ENCODE results near the gene KCNK6.

Gene KCNK6

DNA sequence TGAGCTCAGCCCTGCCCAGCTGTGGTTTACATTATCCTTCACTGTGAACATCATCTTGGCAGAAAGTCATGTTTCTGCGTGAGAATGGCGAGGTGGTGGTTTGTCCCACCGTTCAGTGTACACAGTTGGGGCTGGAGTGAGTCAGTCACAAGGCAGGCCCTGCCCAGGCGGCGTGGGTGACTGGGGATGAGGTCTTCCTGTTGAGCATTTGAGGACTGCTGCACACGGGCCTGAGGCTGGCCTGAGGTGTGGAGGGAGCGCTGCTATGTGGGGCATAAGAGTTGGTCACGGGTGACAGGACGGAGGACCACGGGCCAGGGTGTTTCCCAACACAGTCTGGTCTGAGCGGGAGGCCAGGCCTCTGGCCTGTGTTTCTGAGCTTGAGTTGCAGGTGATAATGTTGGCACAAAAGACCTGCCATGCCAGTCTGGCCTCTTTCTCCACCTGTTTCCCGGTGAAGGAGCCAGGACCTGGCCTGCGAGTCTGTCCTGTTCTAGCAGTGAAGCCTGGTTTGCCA, 29.0 kb upstream of the KCNK6 start:
- H3K4me3 ChIP-seq (ENCODE audit: low read depth, low read length) = no peak overlapping the region
- POLR2A ChIA-PET = no interaction called here
- peak; percentile 71 for DNase-seq (ENCODE audit: low read depth, low spot score)
- CTCF ChIA-PET = interaction anchor here (1.1 to 1.3 kb wide), 3 partner anchors 27 to 48 kb away, joined by 3 read pairs; partner anchors contain the start of gene SPINT2
- no peak for TF ChIP-seq CTCF (IDR thresholded peaks at IDR 0.05; ENCODE audit: insufficient read depth, low read length, missing control alignments)

GRCh38 chr19:38291855-38292254, 27.8 kb upstream of the KCNK6 start:
- ChIA-PET POLR2A (no interaction called here), CTCF (no interaction called here)
- H3K4me3 ChIP-seq (ENCODE audit: low read depth, low read length) = no peak overlapping the region
- no peak for DNase-seq (ENCODE audit: low read depth, low spot score)
- TF ChIP-seq CTCF (IDR thresholded peaks at IDR 0.05; ENCODE audit: insufficient read depth, low read length, missing control alignments) = no peak

DNA sequence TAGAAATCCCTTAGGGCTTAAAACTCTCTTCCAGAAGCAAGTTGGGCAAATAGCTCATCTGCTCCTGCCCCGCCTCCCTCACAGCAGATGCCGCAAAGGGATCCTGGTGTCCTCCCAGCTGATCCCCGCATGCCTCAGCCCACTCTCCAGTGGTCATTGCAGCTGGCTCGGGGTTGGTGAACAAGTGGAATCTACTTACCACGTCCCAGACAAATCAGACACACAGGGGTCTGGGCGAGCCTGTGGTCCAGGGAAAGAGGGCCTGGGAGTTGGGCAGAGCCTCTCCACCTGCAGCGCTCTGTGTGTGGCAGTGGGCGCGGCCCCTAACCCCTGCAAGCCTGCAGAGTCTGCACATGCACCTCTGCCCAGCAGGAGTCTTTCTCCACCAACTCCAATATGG, 26.4 kb upstream of the KCNK6 start:
- H3K4me3 ChIP-seq (ENCODE audit: low read depth, low read length) = no peak overlapping the region
- DNase-seq (ENCODE audit: low read depth, low spot score) = no peak
- no peak for TF ChIP-seq CTCF (IDR thresholded peaks at IDR 0.05; ENCODE audit: insufficient read depth, low read length, missing control alignments)
- ChIA-PET CTCF (interaction anchor here (1.1 kb wide), 1 partner anchor 23 kb away, joined by 3 read pairs; no protein-coding TSS in a partner anchor), POLR2A (no interaction called here)

DNA sequence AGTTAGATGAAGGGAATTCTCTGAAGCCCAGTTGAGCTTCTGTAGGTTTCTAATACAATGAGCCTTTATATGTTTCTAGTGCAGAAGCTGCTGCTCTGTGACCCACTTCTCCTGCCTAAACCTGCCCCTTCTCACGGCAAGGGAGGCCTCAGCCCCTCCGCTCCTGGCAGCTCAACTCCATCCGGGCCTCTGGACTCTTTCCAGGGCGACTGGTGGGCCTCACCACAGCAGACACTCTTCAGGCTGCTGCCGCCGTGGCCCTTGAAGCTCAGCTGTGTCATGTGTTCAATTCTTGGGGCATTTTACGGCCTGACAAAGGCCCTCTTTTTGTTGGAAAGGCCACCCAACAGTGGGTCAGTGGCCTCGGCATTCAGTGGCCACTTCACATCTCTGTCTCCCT, 25.6 kb upstream of the KCNK6 start:
- no peak for TF ChIP-seq CTCF (IDR thresholded peaks at IDR 0.05; ENCODE audit: insufficient read depth, low read length, missing control alignments)
- ChIA-PET POLR2A (no interaction called here), CTCF (interaction anchor here (1.1 to 1.3 kb wide), 2 partner anchors 24 to 50 kb away, joined by 3 read pairs; no protein-coding TSS in a partner anchor)
- DNase-seq (ENCODE audit: low read depth, low spot score) = no peak
- no peak overlapping the region for H3K4me3 ChIP-seq (ENCODE audit: low read depth, low read length)

- no peak for DNase-seq (ENCODE audit: low read depth, low spot score)
- no peak for TF ChIP-seq CTCF (IDR thresholded peaks at IDR 0.05; ENCODE audit: insufficient read depth, low read length, missing control alignments)
- no peak overlapping the region for H3K4me3 ChIP-seq (ENCODE audit: low read depth, low read length)
- CTCF ChIA-PET = interaction anchor here (0.9 to 1.8 kb wide), 2 partner anchors 10 to 55 kb away, joined by 3 to 7 read pairs; no protein-coding TSS in a partner anchor
- POLR2A ChIA-PET = no interaction called here
These were observed 20.6 kb upstream of the KCNK6 start for GRCh38 chr19:38298821-38299680.

All from AG04449 (cell line).